HG02798 (cell line): ENCODE data around the gene PGLYRP3.

ENCODE experiments used
- ATAC-seq: cut with Tn5 transposase; IDR thresholded peaks from one replicate; pipeline ENCODE4 v1.9.1; 2021; ENCODE audit warnings: mild to moderate bottlenecking; ENCODE audit not compliant: unreplicated experiment, poor library complexity

Gene PGLYRP3

DNA sequence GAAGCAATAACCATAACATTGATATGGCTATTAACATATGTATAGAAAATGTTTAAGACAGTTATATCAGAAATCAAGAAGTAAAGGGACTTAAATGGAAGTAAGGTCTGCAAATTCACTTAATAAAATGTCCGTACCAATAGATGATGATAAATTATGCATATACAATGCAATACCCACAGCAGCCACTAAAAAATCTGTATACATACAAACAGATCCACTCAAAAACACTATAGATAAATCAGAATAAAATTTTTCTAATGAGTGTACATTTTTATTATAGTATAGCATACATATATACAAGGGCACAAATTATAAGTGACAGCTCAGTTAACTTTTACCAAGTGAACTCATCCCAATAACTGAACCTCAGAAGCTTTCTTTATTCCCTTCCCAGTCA lies 47.3 kb downstream of the PGLYRP3 start:
- no peak for ATAC-seq

DNA sequence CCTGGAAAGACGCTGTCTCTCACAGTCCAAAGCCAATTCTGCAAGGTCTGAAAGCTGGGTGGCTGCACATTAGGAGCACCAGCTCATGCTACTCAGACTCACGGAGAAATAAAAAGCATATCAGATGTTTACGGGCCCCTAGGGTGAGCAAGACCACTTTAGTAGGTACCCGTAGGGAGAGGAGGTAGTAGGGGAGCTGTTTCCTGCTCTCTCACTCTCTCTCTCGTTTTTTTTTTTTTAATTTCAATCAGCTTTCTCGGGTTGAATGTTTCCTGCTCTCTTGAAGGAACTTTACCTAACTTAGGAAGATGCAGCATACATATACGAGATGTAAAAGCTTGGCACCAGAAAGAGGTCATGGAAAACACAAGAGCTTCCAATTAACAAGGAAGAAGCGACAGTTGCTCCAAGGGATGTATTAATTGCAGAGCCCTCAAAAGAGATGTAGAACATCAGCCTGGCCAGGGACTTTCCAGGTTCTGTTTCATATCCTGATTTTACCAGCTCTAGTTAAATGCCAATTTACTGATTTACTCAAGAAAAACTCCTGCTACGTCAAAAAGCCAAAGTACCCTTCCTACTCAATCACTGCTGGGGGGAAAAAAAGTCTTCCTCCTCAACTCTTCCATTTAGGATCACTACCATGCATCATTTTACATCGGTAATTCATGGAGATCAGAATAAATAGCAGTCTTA lies 50.1 kb downstream of the PGLYRP3 start:
- peak; percentile 30 for ATAC-seq

DNA sequence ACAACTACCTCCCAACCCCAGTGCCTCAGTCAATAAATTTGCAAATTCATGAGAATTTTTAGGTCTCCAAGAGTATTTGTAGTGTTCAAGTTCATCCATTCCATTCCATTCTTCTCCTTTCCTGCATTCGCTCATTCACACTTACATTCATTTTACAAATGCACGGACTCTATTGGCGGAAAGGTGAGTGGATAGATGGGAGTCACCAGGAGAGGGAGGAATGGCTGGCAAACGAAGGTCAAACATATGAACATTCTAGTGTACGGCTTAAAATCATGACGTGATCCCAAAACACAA lies 50.7 kb downstream of the PGLYRP3 start:
- no peak for ATAC-seq

DNA sequence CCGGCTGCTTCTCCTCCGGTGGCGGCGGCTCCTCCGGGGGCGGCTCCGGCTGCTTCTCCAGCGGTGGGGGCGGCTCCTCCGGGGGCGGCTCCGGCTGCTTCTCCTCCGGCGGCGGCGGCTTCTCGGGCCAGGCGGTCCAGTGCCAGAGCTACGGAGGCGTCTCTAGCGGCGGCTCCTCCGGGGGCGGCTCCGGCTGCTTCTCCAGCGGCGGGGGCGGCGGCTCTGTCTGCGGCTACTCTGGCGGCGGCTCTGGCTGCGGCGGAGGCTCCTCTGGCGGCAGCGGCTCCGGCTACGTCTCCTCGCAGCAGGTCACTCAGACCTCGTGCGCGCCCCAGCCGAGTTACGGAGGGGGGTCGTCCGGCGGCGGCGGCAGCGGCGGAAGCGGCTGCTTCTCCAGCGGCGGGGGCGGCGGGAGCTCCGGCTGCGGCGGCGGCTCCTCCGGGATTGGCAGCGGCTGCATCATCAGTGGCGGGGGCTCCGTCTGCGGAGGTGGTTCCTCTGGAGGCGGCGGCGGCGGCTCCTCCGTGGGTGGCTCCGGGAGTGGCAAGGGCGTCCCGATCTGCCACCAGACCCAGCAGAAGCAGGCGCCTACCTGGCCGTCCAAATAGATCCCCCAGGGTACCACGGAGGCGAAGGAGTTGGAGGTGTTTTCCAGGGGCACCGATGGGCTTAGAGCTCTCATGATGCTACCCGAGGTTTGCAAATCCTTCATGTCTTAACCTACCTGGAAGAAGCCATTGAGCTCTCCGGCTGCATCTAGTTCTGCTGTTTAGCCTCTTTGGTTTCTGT lies 51.3 kb downstream of the PGLYRP3 start:
- no peak for ATAC-seq

DNA sequence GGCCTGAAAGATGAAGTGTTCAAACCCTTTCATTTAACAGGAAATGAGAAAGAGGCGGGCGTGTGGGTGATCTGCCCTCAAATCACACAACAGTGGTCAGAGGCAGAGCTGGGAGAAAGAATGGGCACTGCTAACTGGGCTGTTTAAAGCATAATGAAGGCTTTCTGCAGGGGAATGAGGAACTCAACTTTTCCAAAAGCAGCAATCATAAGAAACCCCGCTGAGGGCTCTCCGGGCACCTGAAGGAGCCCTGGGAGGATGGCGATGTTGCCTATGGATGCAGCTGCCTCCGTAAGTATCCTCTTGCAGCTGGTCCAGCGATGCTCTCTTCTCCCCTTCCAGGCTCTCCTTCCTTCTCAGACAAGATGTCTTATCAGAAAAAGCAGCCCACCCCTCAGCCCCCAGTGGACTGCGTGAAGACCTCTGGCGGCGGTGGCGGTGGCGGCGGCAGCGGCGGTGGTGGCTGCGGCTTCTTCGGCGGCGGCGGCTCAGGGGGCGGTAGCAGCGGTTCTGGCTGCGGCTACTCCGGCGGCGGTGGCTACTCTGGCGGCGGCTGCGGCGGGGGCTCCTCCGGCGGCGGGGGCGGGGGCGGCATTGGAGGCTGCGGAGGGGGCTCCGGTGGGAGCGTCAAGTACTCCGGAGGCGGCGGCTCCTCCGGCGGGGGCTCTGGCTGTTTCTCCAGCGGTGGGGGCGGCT lies 52.0 kb downstream of the PGLYRP3 start:
- ATAC-seq = peak; percentile 45

DNA sequence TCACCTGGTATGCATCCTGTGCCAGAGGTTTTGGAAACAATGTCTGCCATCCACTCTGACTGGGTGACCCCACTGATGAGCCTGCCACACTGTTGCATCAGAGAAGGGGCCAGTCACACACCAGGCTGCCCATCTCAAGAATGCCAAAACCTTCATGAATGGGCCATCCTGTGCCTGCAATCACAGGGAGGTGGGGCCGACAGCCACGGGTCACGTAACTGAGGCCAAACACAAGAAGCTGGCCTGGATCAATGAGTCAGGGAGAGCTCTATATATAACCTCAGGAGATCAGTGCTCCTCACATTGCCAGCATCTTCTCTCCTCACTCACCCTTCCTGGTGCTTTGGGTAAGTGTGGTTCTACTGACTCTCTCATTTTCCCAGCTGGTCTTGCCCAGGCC lies 53.4 kb downstream of the PGLYRP3 start, which contains the start of gene LORICRIN:
Gene LORICRIN, plus strand, starts transcription at position 301 of the 400 bp plus-strand sequence. CDS start 1,263 bp downstream, outside the sequence.
- no peak for ATAC-seq

DNA sequence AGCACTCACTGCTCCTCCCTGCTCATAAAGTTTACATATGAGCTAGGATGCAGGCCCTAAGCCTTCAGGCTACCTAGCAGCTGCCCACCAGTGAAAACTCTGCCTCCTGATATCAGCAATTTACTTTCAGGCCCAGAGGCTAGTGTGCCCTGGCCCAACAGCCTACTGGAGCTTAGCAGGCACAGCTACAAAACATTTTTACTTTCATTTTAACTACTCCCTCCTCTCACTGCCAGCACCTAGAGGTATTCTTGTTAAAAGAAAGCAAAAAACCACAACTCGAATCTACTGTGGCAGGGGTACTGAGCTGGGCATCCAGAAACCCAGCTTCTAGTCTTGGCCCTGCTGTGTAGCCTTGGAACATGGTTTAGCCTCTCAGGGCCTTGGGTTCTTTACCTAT lies 59.1 kb downstream of the PGLYRP3 start:
- ATAC-seq = peak; percentile 72

DNA sequence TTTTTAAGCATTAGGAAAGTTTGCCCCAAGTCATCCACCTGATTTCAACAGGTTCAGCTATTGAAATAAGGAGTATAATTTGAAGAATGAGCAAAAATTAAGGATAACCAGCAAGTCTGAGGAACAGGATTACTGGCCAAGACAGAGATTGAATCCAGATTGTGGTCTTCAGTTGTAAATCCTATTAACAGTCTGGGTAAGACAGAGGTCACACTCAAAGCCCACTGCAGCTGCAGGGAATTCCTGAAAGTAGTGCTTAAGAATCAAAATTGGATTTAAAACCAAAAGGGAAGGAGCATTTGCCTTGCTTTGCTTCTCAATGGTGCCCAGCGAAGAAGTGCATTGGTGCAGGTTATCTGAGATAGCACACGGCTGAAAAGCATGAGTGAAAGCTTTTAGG lies 59.7 kb downstream of the PGLYRP3 start:
- ATAC-seq = no peak

DNA sequence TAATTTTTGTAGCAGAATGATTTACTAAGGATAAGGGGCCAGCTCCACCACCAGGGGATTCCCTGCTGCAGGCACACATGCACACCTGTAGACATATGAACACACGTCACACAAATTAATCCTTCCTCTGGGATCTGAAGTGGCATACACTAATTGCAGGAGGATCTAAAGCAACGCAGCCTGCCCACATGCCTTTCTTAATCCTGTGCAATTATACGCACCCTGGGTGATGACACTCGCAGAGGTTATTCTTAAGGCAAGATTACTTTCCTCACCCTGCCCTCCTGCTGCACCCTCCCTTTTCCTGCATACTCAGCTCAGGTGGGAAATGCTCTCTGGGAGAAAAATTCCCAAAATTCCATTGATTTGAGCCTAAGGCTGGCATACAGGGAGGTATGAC lies 60.8 kb downstream of the PGLYRP3 start:
- no peak for ATAC-seq

DNA sequence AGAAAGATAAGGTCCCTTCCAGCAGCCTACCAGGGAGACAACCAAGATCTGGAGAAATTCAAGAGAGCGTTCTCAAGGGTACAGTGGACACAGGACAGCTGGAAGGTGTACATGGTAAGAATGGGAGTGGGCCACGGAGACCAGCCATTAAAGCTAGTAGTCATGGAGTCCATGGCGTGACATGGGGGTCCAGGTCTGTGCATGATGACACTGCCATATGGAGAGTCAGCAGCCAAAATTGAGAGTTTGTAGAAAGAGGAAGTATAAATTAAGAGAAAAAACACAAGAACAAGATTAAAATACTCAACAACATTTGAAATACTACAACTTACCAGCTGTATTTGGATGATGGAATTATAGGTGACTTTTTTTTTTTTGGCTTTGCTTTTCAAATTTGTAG lies 61.2 kb downstream of the PGLYRP3 start:
- ATAC-seq = no peak

DNA sequence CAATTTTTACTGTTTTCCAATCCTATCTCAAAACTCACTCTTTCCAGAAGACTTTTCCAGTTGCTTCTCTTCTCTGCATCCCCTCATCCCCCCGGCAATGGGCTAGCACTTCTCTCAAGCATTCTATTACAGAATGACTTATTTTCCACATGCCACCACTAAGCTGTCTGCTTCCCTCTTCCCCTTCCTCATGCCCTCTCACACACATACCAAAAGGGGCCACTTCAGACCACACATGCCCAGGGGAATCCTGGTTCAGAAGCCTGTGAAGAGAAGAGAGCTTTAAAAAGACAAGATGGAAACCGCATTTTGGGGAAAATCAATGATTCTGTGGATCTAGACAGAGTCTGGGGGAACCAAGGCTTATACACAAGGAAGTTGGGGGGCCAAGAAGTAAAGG lies 61.7 kb downstream of the PGLYRP3 start:
- ATAC-seq = no peak

DNA sequence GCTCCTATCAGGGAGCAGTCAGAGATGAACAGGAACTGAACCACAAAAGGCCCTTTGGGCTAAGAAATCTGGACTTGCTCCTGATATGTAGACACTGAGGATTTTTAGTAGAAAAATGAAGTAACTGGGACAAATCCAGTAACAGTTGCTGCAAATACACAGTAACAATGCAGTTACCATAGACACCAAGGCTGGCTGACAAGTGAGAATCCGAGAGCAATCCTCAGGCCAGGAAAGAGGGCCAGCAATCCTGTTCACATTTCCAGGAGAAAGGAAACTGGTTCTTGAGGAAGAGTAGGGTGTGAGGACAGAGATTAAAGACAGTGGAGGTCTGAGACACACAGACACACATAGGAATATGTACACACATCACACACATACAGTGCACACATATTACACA lies 62.6 kb downstream of the PGLYRP3 start:
- ATAC-seq = no peak

DNA sequence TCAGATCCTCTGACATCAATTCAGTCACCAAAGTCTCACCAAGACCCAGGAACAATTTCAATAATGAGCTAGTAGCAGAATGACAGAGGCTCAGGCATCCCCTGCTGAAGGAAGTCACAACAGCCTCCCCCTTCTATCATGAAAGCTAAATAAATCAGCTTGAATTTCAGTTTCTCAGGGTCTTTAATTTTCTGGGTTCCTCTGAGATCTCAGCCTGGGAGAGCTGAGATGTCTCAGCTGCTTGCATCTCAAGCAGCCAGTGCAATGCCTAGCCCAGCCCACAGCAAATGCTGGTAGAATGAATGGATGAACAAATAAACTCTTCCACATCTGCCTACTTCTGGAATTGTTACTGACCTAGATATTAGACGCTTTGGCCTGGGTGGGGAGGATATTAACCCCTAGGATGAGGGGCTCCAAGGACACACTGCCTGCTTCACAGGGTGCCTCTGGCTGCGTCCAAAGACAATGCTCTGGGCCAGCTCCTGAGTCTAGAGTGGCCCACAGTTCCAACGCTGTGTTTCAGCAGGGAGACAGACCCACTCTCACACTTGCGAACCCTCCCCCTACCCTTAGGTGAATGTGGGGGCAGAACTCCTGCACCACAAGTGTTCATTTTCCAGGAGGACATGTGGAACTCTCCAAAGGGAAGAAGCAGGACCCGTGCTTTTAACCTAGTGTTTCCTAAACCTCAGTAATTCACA lies 64.4 kb downstream of the PGLYRP3 start:
- ATAC-seq = no peak
